Smooth muscle cell (in vitro differentiated cells): ENCODE results near the gene MTFR1L. TPM values are rescaled to one million over a fixed set of nuclear protein-coding genes. Genes with fewer than 3 reads are reported as not detected.

Experiments used
- DNase-seq: peaks from one replicate; lab custom pipeline; 2025; ENCODE audit not compliant: unreplicated experiment; lab: John Stamatoyannopoulos, UW
- H2AFZ ChIP-seq: fragments of 200-600 bp; sonication (generic); 2 replicates; pipeline ENCODE4 v1.6.0; 2016; ENCODE audit warnings: antibody characterized with exemption, low read depth, mild to moderate bottlenecking
- H3F3A ChIP-seq: fragments of 200-600 bp; sonication (generic); 2 replicates; pipeline ENCODE4 v1.6.0; 2017; ENCODE audit warnings: antibody characterized with exemption, low read depth
- H3K27ac ChIP-seq: fragments of 200-600 bp; sonication (generic); 2 replicates; pipeline ENCODE4 v1.5.1; 2016; ENCODE audit warnings: low read depth, mild to moderate bottlenecking
- H3K27me3 ChIP-seq: fragments of 200-600 bp; sonication (generic); 2 replicates; pipeline ENCODE4 v1.6.1; 2016; ENCODE audit warnings: low read depth, mild to moderate bottlenecking
- H3K36me3 ChIP-seq: fragments of 200-600 bp; sonication (generic); 2 replicates; pipeline ENCODE4 v1.5.1; 2016; ENCODE audit warnings: low read depth
- H3K4me1 ChIP-seq: fragments of 200-600 bp; sonication (generic); 2 replicates; pipeline ENCODE4 v1.5.1; 2016; ENCODE audit warnings: low read depth
- H3K4me2 ChIP-seq: fragments of 200-600 bp; sonication (generic); 2 replicates; pipeline ENCODE4 v1.6.0; 2016; ENCODE audit warnings: mild to moderate bottlenecking
- H3K4me3 ChIP-seq: fragments of 200-600 bp; sonication (generic); 2 replicates; pipeline ENCODE4 v1.5.1; 2016; ENCODE audit warnings: mild to moderate bottlenecking
- H3K79me2 ChIP-seq: fragments of 200-600 bp; sonication (generic); 2 replicates; pipeline ENCODE4 v1.6.0; 2016; ENCODE audit warnings: low read depth, mild to moderate bottlenecking
- H3K9ac ChIP-seq: fragments of 200-600 bp; sonication (generic); 2 replicates; pipeline ENCODE4 v1.6.0; 2016; ENCODE audit warnings: low read depth
- H3K9me3 ChIP-seq: fragments of 200-600 bp; sonication (generic); replicated peaks from 2 replicates; pipeline ENCODE4 v1.5.1; 2016; ENCODE audit warnings: low read depth
- H4K20me1 ChIP-seq: fragments of 200-600 bp; sonication (generic); 2 replicates; pipeline ENCODE4 v1.6.0; 2016; ENCODE audit warnings: low read depth
- WGBS: methylation state at CpG from one replicate; pipeline ENCODE4 v1.1.7; 2016; ENCODE audit warnings: low lambda C conversion rate; 5-methylcytosine and 5-hydroxymethylcytosine counted together
- polyA plus RNA-seq: library from polyadenylated mRNA; unstranded; fragments of >200 nt; fragmentation: Nextera tagmentation; extraction: Ambion mirVana; gene quantifications from 2 replicates; pipeline ENCODE4 v1.2.1, GENCODE V29; 2016
- total RNA-seq: library from RNA; depleted of rRNA; stranded (reverse); fragments of >200 nt; gene quantifications from 2 replicates; pipeline ENCODE4 v1.2.3, GENCODE V29; 2014
- TF ChIP-seq, protein P1 (sequence below): fragments of 200-600 bp; sonication (generic); IDR thresholded peaks from 2 replicates; pipeline ENCODE4 v1.5.1; 2017; ENCODE audit warnings: borderline replicate concordance, mild to moderate bottlenecking, antibody characterized with exemption; ENCODE audit not compliant: insufficient read depth, poor library complexity, severe bottlenecking

MTFR1L gene
- total and polyA plus RNA-seq, 2 experiments from 2014 or later, result 47.2 to 63.9 TPM

DNA sequence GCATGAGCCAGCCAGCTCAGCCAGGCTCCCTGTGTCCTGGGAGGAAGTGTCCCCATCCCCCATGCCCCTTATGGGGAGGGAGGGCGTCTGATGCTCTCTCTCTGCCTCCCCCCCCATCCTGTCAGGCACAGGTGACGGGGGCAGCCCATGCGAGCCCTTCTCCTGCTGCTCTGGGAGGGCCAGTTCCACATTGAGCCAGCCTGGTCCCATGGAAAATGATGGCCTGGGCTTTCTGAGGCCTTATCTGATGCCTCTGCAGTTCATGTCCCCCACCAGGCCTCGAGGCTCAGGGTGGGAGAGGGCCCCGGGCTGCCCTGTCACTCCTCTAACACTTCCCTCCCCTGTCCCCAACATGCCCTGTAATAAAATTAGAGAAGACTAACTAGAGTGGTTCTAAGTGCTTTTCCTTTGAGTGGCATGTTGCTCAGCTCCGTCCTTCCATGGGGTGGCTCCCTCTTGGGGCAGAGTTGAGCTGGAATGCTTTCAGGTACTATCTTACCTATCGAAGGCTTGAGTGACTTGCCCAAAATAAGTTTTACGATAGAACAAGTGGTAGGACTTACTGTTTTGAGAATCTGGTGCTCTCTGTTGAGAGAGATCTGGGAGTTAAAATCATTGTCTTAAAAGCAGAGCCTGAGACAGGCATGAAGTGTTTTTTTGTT, 1.8 kb upstream of the MTFR1L start:
- H3K4me1 ChIP-seq, result peaks cover 13% of the 10 kb centered on the region
- H3F3A ChIP-seq, result peaks cover 17% of the 10 kb centered on the region
- no peaks in the 10 kb centered on the region for H3K27me3 ChIP-seq
- no peak for DNase-seq
- TF ChIP-seq, protein P1, sequence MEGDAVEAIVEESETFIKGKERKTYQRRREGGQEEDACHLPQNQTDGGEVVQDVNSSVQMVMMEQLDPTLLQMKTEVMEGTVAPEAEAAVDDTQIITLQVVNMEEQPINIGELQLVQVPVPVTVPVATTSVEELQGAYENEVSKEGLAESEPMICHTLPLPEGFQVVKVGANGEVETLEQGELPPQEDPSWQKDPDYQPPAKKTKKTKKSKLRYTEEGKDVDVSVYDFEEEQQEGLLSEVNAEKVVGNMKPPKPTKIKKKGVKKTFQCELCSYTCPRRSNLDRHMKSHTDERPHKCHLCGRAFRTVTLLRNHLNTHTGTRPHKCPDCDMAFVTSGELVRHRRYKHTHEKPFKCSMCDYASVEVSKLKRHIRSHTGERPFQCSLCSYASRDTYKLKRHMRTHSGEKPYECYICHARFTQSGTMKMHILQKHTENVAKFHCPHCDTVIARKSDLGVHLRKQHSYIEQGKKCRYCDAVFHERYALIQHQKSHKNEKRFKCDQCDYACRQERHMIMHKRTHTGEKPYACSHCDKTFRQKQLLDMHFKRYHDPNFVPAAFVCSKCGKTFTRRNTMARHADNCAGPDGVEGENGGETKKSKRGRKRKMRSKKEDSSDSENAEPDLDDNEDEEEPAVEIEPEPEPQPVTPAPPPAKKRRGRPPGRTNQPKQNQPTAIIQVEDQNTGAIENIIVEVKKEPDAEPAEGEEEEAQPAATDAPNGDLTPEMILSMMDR, result no peak
- peak overlapping the region; percentile 94 for H3K4me2 ChIP-seq
- H3K36me3 ChIP-seq, result no peaks in the 10 kb centered on the region
- 47% methylated on average over 8 of the region's 8 CpGs for WGBS
- no peak overlapping the region for H2AFZ ChIP-seq
- no peak overlapping the region for H3K9ac ChIP-seq
- peaks cover 27% of the 10 kb centered on the region for H3K79me2 ChIP-seq
- peaks cover 23% of the 10 kb centered on the region for H4K20me1 ChIP-seq
- peak overlapping the region; percentile 39 for H3K27ac ChIP-seq
- H3K9me3 ChIP-seq, result no peaks in the 10 kb centered on the region
- H3K4me3 ChIP-seq, result peak overlapping the region; percentile 87

DNA sequence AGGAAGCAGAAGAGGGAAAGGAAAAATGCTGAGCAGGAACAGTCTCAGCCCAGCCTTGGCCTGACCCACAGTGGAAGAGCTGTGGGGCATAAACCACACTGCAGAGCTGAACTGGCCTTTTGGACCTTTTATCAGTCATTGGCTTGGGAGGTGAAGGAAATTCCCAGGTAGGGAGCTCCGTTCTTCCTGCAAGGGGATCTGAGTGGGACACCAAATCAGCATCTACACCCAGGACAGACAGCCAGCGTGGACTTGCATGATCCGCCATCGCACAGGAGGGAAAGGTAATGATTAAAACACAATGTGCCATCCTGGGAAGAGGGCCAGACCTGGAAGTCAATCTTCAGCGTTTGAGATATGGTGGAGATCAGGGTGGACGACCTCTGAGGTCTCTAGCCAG, 1.2 kb upstream of the MTFR1L start:
- H3F3A ChIP-seq, result peaks cover 17% of the 10 kb centered on the region
- no peak overlapping the region for H3K9ac ChIP-seq
- no peak overlapping the region for H2AFZ ChIP-seq
- no peak for DNase-seq
- H3K9me3 ChIP-seq, result no peaks in the 10 kb centered on the region
- H3K4me3 ChIP-seq, result peak overlapping the region; percentile 87
- H3K4me2 ChIP-seq, result peak overlapping the region; percentile 94
- TF ChIP-seq, protein P1, result no peak
- no peaks in the 10 kb centered on the region for H3K36me3 ChIP-seq
- H3K4me1 ChIP-seq, result peaks cover 13% of the 10 kb centered on the region
- H3K27me3 ChIP-seq, result no peaks in the 10 kb centered on the region
- peak overlapping the region; percentile 39 for H3K27ac ChIP-seq
- peaks cover 27% of the 10 kb centered on the region for H4K20me1 ChIP-seq
- H3K79me2 ChIP-seq, result peaks cover 31% of the 10 kb centered on the region
- WGBS, result 83% methylated on average over 6 of the region's 6 CpGs

DNA sequence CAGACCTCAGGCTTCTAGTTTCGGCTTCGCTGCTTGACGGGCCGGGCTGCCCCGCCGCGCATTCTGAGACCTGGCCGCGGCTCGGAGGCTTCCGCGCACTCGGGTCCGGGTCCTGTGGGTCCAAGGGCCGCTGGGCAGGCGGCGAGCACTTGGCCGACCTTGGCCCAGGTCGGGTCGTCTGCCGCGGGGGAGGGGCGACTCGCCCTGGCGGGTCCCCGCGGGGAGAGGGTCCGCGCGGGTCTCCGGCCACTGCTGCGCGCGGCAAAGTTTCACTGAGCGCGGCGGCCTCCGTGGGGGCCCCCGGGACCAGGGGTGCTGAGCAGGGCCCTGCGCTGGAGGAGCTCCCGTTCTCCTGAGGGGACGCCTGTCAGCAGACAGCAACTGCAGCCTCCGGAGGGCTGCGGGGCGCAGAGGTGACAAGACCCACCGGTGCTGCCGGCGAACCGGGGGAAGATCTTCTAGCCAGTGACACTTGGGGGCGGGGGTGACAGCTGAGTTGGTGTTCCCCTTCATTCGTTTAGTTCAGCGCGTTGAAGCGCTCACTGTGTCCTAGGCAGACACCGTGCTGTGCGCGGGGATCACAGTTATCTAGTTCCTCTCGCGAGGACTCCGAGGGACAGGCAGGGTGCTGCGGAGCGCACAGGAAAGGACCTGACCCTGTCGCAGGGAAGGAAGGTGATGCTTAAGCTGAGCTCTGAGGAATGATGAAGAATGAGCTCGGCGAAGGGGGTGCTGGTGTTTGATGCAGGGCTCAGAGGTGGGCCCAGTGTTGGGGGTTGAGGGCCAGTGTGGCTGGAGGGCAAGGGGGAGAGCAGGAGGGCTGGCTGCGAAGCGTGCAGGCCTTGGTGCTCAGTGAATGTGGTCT, 725 bp downstream of the MTFR1L start:
- DNase-seq, result no peak
- H3K27me3 ChIP-seq, result no peaks in the 10 kb centered on the region
- H4K20me1 ChIP-seq, result peaks cover 36% of the 10 kb centered on the region
- peak overlapping the region; percentile 53 for H3K27ac ChIP-seq
- H3K79me2 ChIP-seq, result peaks cover 40% of the 10 kb centered on the region
- H3K9me3 ChIP-seq, result no peaks in the 10 kb centered on the region
- peak overlapping the region; percentile 90 for H3K9ac ChIP-seq
- H3F3A ChIP-seq, result peaks cover 17% of the 10 kb centered on the region
- no peaks in the 10 kb centered on the region for H3K36me3 ChIP-seq
- peak overlapping the region; percentile 87 for H3K4me3 ChIP-seq
- peaks cover 13% of the 10 kb centered on the region for H3K4me1 ChIP-seq
- TF ChIP-seq, protein P1, result no peak
- H2AFZ ChIP-seq, result peak overlapping the region; percentile 85
- peak overlapping the region; percentile 94 for H3K4me2 ChIP-seq
- 3% methylated on average over 66 of the region's 67 CpGs for WGBS
